Stomach smooth muscle (tissue), 2 donors: ENCODE data around the gene GPR22.

Experiments
- H3K27ac ChIP-seq: one replicate; pipeline ENCODE4 v1.7.0; 2013; ENCODE audit warnings: mild to moderate bottlenecking, low read length, inconsistent platforms
- H3K27me3 ChIP-seq, 2 donors: one replicate each; pipeline ENCODE4 v1.7.0; 2013; ENCODE audit warnings: low read length in 2 of 2; ENCODE audit not compliant: insufficient read depth in 2 of 2, control insufficient read depth in 1 of 2
- H3K36me3 ChIP-seq, 2 donors: one replicate each; pipeline ENCODE4 v1.7.0; 2013; ENCODE audit warnings: low read length in 2 of 2; ENCODE audit not compliant: control insufficient read depth in 2 of 2, insufficient read depth in 2 of 2
- H3K4me1 ChIP-seq: one replicate; pipeline ENCODE4 v1.7.0; 2013; ENCODE audit warnings: low read length; ENCODE audit not compliant: control insufficient read depth, insufficient read depth
- H3K4me3 ChIP-seq, 2 donors: one replicate each; pipeline ENCODE4 v1.7.0; 2013; ENCODE audit warnings: low read length in 2 of 2
- H3K9ac ChIP-seq, 2 donors: one replicate each; pipeline ENCODE4 v1.7.0; 2013; ENCODE audit warnings: low read length in 2 of 2, mild to moderate bottlenecking in 1 of 2
- H3K9me3 ChIP-seq, 2 donors: one replicate each; pipeline ENCODE4 v1.7.0; 2013; ENCODE audit warnings: low read length in 2 of 2; ENCODE audit not compliant: control insufficient read depth in 2 of 2
- donor health status: healthy.
- donor health status: Pancreatic carcinoma.

Gene GPR22

GRCh38 chr7:107479303-107479702 is 9.4 kb downstream of the GPR22 start:
- Histone ChIP-seq H3K4me1 (no peaks in the 10 kb centered on the region), H3K36me3 (no peaks in the 10 kb centered on the region), H3K9me3 (no peaks in the 10 kb centered on the region), H3K9ac (no peak overlapping the region), H3K4me3 (no peak overlapping the region), H3K27me3 (no peaks in the 10 kb centered on the region), H3K27ac (no peak overlapping the region)

DNA sequence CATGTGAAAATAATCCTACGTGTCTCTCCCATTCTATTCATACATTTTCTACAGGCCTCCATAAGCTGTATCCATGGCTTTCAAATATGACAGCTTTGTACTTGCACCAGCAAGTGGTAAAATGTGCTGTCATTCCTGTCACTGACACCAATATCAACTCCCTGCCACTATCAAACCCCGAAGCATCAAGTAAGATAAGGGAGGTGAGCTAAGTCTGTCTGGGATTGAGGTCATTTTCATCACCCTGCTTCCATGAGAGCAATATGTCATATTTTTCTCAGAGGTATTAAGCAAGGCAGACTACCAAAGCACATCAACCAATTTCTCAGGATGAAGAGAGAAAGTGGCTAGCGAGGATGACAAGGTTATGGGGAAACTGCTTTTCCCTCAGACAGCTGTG is 11.1 kb downstream of the GPR22 start:
- Histone ChIP-seq H3K4me3 (no peak overlapping the region), H3K27me3 (no peaks in the 10 kb centered on the region), H3K27ac (no peak overlapping the region)

GRCh38 chr7:107482571-107482970 is 12.7 kb downstream of the GPR22 start:
- Histone ChIP-seq H3K9me3 (no peaks in the 10 kb centered on the region), H3K4me1 (no peaks in the 10 kb centered on the region), H3K27me3 (no peaks in the 10 kb centered on the region), H3K4me3 (no peak overlapping the region), H3K36me3 (no peaks in the 10 kb centered on the region), H3K9ac (no peak overlapping the region), H3K27ac (no peak overlapping the region)

More for the DNA sequence above, 11.1 kb downstream of the GPR22 start:
- no peaks in the 10 kb centered on the region for H3K9me3 ChIP-seq
- no peaks in the 10 kb centered on the region for H3K36me3 ChIP-seq
- H3K9ac ChIP-seq: no peak overlapping the region
- H3K4me1 ChIP-seq: no peaks in the 10 kb centered on the region

- Histone ChIP-seq H3K9me3 (no peaks in the 10 kb centered on the region), H3K4me1 (no peaks in the 10 kb centered on the region), H3K27ac (no peak overlapping the region), H3K27me3 (no peaks in the 10 kb centered on the region), H3K9ac (no peak overlapping the region), H3K36me3 (no peaks in the 10 kb centered on the region), H3K4me3 (no peak overlapping the region)
These were observed 16.2 kb downstream of the GPR22 start for GRCh38 chr7:107486041-107486440.

DNA sequence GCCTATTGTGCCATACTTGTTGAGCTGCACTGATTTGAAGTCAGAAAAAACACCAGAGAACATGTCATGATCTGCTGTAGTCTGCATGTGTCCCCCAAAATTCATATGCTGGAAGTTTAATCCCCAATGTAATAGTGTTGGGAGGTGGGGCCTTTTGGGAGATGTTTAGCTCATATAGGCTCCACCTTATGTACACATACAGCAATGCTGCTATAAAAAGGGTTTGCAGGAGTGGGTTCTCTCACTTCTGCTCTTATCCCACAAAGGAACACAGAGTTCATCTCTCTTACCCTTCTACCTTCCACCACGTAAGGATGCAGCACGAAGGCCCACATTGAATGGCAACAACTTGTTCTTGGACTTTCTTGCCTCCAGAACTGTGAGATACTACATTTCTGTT is 23.0 kb downstream of the GPR22 start:
- no peak overlapping the region for H3K9ac ChIP-seq
- H3K9me3 ChIP-seq: no peaks in the 10 kb centered on the region
- H3K4me1 ChIP-seq: no peaks in the 10 kb centered on the region
- no peak overlapping the region for H3K4me3 ChIP-seq
- no peak overlapping the region for H3K27ac ChIP-seq
- H3K27me3 ChIP-seq: no peaks in the 10 kb centered on the region
- no peaks in the 10 kb centered on the region for H3K36me3 ChIP-seq

GRCh38 chr7:107494315-107494751 is 24.5 kb downstream of the GPR22 start:
- H3K9ac ChIP-seq: no peak overlapping the region
- no peak overlapping the region for H3K4me3 ChIP-seq
- no peaks in the 10 kb centered on the region for H3K4me1 ChIP-seq
- H3K9me3 ChIP-seq: no peaks in the 10 kb centered on the region
- no peaks in the 10 kb centered on the region for H3K36me3 ChIP-seq
- no peak overlapping the region for H3K27ac ChIP-seq
- H3K27me3 ChIP-seq: no peaks in the 10 kb centered on the region

GRCh38 chr7:107494884-107495283 is 25.0 kb downstream of the GPR22 start:
- H3K4me3 ChIP-seq: no peak overlapping the region
- no peak overlapping the region for H3K27ac ChIP-seq
- no peak overlapping the region for H3K9ac ChIP-seq
- H3K9me3 ChIP-seq: no peaks in the 10 kb centered on the region
- H3K27me3 ChIP-seq: no peaks in the 10 kb centered on the region
- H3K4me1 ChIP-seq: no peaks in the 10 kb centered on the region
- no peaks in the 10 kb centered on the region for H3K36me3 ChIP-seq

DNA sequence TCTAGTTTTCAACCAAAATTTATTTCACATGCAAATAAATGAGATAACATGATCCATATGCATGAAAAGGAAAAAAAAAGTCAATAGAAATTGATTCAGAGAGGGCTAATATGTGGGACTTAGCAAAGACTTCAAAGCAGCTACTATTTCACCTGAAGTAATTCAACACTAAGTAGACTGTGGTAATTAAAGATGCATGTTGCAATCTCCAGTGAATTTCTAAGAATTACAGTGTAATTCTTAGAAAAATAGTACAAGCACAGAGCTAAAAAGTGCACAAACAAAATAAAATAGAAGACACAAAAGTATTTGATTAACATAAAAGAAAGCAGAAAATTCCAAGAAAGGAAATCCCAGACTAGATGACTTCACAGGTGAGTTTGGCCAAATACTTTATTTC is 25.7 kb downstream of the GPR22 start:
- Histone ChIP-seq H3K4me3 (no peak overlapping the region), H3K27ac (no peak overlapping the region), H3K9me3 (no peaks in the 10 kb centered on the region), H3K4me1 (no peaks in the 10 kb centered on the region), H3K36me3 (no peaks in the 10 kb centered on the region), H3K27me3 (no peaks in the 10 kb centered on the region), H3K9ac (no peak overlapping the region)

DNA sequence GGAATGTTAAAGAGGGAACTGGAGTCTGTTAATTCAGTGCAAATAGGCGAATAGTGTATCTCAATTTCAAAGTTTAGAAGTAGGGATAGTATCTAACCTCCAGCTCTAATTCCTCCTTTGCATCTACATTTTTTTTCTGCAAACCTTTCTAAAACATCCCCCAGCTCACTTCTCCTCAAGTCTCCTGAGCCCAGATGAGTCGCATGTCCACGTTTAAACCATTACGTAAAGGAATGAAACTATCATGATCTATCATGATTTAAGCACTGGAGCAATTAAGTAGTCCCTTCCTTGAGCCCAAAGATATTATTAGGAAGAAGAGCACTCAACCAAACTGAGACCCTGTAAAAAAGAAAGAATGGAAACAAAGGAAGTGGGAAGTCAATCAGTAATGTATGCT is 29.9 kb downstream of the GPR22 start:
- Histone ChIP-seq H3K36me3 (no peaks in the 10 kb centered on the region), H3K9ac (no peak overlapping the region)

DNA sequence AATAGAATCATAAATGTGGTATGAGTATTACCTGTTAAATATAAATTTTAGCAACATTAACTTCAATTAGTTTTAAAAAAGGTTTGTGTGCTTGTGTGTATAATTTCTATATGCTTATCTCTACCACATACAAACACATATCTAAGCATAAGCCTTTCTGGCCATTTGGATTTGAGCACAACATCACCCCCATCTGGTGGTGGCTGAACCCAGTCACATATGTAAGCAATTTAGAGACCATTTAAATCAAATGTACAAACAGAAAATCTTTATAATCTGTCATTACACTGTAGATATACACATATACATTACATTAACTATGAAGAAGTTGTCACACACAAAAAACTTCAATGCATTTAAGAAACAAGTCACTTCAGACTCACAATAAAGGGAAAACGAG is 31.7 kb downstream of the GPR22 start:
- Histone ChIP-seq H3K4me3 (no peak overlapping the region), H3K27ac (no peak overlapping the region), H3K36me3 (peaks cover 0 to 4% of the 10 kb centered on the region in 2 donors), H3K9ac (no peak overlapping the region), H3K9me3 (no peaks in the 10 kb centered on the region), H3K27me3 (no peaks in the 10 kb centered on the region), H3K4me1 (no peaks in the 10 kb centered on the region)

More for the DNA sequence above, 29.9 kb downstream of the GPR22 start:
- Histone ChIP-seq H3K27ac (no peak overlapping the region), H3K27me3 (no peaks in the 10 kb centered on the region), H3K4me3 (no peak overlapping the region), H3K4me1 (no peaks in the 10 kb centered on the region), H3K9me3 (no peaks in the 10 kb centered on the region)

GRCh38 chr7:107502154-107502553 is 32.3 kb downstream of the GPR22 start:
- Histone ChIP-seq H3K9me3 (no peaks in the 10 kb centered on the region), H3K4me3 (no peak overlapping the region), H3K9ac (no peak overlapping the region), H3K4me1 (no peaks in the 10 kb centered on the region), H3K36me3 (peaks cover 0 to 4% of the 10 kb centered on the region in 2 donors), H3K27ac (no peak overlapping the region), H3K27me3 (no peaks in the 10 kb centered on the region)
